GM12872 (cell line): ENCODE measurements around the gene CPNE5.

Experiments used
- TF ChIP-seq, protein P1 (sequence below): IDR thresholded peaks from 3 replicates; pipeline ENCODE4 v1.5.1; 2011; ENCODE audit warnings: low read depth, mild to moderate bottlenecking, low read length, moderate library complexity; ENCODE audit not compliant: insufficient read depth

CPNE5 gene

DNA sequence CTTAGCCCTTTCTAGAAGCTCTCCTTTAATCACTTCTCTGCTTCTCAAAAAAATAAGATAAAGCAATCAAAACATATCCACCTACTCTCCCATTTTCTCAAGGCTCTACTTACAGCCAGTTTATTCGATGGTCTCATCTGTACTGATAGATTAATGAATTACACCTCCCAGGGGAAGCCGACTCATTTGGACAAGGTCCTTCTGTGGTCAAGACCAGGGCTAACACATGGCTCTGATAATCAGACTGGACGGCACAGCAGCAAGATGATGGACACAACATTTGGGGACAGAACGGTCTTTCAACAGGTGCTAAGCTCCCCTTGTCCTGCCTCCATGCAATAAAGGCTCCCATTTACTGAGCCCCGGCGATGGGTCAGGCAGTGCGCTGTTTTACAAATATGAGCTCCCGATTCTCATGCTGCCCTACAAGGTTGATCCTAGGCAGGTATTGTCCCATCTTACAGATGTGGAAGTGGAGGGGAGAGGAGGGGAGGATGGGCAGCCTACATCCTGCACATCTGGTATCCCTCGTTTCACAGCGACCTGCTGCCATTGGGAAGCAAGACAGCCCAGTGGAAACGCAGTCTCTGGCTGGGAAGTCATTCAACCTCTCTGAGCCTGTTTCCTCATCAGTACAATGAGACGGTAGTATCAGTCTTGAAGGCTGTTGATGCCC, 15.7 kb downstream of the CPNE5 start:
- TF ChIP-seq, protein P1, sequence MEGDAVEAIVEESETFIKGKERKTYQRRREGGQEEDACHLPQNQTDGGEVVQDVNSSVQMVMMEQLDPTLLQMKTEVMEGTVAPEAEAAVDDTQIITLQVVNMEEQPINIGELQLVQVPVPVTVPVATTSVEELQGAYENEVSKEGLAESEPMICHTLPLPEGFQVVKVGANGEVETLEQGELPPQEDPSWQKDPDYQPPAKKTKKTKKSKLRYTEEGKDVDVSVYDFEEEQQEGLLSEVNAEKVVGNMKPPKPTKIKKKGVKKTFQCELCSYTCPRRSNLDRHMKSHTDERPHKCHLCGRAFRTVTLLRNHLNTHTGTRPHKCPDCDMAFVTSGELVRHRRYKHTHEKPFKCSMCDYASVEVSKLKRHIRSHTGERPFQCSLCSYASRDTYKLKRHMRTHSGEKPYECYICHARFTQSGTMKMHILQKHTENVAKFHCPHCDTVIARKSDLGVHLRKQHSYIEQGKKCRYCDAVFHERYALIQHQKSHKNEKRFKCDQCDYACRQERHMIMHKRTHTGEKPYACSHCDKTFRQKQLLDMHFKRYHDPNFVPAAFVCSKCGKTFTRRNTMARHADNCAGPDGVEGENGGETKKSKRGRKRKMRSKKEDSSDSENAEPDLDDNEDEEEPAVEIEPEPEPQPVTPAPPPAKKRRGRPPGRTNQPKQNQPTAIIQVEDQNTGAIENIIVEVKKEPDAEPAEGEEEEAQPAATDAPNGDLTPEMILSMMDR = no peak

DNA sequence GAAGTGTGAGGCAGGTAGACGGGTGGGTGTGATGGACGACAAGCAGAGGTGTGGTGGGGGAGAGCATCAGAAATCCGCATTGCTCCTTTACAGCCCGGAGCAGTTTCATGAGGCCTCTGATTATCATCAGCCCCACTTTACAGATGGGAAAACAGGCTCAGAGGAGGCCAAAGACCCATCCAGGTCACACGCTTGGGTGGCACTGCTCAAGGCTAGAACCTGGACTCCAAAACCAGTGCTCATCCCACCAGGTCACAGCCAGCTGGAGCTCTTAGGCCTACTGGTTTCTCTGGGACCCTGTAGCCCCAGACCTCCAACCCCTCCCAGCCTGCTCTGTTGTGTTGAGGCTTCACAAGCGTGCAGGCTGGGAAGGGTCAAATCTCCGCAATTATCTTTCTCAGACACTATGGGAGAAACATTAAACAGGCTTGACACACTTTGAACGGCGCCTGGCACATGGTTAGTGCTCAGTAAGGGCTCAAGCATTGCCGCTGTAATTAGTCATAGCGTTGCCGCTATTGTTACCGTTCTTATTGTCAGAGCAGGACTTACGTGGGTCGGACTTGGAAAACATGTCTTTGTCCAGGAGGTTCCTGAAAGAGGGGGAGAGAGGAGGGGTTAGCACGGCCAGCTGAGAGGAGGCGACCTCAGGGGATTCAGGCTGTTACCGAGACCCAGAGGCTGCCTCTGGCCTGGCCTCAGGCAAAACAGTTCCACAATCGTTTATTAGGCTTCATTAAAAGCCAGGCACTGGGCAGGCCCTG, 16.6 kb downstream of the CPNE5 start:
- TF ChIP-seq, protein P1 = no peak

DNA sequence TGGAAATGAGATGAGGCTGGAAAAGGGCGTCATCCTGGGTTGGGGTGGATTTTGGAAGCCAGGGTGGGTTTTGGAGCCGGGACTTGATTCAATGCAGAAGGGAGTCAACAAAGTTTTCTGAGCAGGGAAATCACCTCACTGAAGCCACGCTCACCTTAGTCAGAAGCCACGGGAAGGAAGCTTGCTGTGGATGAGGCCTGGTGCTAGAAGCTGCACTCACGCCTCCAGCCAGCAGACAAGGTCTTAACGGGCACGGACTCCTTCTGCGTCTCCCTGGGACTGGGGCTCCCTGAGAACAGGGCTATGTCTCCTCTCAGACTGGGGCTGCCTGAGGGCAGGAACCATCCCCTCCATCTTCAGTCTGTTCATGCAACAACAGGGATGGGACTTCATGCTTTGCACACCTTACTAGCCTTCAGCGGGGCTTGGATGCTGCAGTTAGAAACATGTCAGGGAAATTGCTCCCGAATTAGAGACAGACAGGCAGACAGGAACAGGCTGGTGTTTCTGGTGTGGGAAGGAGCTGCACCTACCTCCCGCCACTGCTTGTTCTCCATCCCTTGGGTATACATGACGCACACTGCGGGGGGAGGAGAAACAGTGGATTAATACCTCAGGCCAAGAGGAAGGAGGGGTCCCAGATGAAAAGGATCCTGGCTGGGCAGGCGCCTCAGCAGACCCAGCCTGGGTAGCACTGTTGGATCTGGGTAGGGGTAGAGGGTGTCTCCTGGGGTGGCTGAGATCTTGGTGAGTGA, 17.5 kb downstream of the CPNE5 start:
- TF ChIP-seq, protein P1 = no peak

DNA sequence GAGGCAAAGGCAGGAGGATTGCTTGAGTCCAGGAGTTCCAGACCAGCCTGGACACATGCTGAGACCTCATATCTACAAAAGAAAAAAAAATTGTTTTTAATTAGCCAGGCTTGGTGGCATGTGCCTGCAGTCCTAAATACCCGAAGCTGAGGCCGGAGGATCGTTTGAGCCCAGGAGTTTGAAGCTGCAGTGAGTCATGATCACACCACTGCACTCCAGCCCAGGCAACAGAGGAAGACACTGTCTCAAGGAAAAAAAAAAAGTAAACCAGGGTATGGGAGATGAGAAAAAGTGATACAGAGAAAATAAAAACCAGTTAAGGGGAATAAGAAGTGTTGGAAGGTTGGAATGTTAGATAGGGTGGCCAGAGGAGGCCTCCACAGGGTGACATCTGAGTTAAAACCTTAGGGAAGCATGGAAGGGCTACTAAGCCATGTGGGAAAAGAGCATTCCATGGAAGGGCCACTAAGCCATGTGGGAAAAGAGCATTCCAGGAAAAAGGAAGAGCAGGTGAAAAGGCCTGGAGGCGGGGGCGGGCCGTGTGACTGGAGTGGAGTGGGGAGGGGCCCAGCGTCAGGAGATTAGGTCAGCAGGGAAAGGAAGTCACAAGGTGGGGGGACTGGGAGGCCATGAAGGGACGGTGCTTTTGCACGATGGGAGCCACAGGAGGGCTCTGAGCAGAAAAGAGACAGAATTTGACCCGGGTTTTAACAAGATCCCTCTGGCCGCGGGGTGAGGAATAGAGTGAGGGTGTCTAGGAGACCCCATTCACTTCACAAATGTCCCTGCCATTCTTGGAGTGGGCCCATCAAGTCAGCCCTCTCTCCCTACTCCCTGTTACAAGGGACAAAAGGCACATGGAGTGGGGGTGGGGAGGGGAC, 18.3 kb downstream of the CPNE5 start:
- TF ChIP-seq, protein P1 = no peak

DNA sequence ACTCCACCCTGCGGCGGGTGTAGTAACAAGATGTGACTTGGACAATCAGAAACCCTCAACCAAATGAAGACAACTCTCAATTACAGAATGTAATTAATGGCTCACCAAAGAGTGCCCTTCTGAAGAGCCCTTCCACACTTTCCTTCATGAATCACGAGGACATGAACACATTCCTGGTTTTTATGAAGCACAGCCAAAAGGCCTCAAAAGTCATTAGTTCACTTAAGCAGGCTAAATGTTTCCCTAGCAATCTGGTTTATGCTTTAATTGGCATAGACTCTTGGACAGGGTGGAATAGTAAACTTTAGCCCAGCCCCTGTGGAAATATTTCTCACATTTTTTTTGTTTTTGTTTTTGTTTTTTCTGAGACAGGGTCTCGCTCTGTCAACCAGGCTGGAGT, 20.5 kb downstream of the CPNE5 start:
- TF ChIP-seq, protein P1 = no peak

DNA sequence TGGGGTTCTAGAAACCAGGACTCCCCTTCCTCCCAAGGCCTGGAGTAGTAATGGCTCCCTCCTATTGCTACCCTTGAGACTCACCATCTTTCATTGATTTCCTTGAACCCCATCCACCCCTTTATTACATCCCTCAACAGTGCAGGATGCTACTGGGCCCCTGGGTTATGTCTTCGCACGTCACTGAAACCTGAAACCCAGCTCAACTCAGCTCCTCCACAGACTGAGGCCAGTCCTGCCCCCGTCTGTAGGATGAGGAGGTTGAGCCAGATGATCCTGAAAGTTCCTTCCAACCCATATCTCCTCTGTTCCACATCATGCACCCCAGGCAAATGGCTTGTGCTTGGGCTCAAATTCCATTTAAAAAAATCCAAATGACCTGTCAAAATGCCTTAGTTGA, 21.4 kb downstream of the CPNE5 start:
- TF ChIP-seq, protein P1 = no peak
